HK-2 (cell line): ENCODE measurements around the gene SLC8A2.
"Not testable (repeated sequence)": the region's sequence is repeated elsewhere in the genome, so short reads cannot be mapped to it uniquely, and the experiment has no call there.

ENCODE experiments used
- DNase-seq: peaks from one replicate; pipeline ENCODE4 v3.0.0-alpha.2; 2018; ENCODE audit not compliant: unreplicated experiment

Gene SLC8A2

GRCh38 chr19:47489072-47489914, 17.6 kb upstream of the SLC8A2 start:
- no peak for DNase-seq

- no peak for DNase-seq
Observed at GRCh38 chr19:47487551-47488515, 16.1 kb upstream of the SLC8A2 start.

DNA sequence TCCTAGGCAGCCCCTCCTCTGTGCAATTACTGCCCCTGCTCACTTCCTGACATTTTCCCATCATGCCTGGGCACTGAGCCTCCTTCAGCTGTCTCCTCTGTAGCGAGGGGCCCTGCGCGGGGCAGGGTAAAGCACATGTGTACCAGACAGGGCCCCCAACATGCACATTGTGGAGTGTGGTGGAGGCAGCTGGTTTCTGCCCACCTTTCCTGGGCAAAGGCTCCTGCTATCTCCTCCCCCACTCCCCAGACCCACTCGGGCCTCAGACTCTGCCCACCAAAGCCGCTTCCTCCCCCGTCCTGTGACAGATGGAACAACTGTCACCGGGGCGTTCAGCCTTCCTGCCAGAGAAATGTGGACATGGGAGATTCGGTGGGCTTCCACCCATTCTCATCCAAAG, 15.2 kb upstream of the SLC8A2 start:
- no peak for DNase-seq

DNA sequence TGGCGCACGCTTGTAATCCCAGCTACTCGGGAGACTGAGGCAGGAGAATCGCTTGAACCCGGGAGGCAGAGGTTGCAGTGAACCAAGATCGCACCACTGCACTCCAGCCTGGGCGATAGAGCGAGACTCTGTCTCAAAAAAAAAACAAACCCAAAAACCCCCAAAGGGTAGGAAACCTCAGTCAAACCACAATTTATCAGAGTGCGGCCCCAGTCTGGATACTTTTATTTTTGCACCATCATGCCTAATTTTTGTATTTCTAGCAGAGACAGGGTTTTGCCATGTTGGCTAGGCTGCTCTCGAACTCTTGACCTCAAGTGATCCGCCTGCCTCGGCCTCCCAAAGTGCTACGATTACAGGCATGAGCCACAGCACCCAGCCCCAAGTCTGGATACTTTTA, 14.5 kb upstream of the SLC8A2 start:
- DNase-seq = not testable (repeated sequence)

DNA sequence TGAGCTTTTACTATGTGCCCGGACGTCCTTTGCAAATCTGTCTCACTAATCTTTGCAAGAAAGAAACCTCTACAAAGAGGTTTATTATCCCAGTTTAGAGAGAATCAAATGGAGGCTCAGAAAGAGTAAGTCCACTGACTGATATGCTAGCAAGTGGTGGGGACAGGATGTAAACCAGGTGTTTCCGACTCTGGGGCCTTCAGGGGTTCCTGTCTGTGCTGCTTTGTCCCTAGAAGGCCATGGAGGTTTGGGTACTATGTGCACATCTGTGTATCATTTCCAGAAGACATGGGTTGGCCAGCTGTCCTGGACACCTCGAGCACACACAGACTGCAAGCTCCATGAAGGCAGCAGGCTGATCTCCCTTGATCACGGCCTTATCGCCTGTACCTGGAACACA, 13.5 kb upstream of the SLC8A2 start:
- no peak for DNase-seq

DNA sequence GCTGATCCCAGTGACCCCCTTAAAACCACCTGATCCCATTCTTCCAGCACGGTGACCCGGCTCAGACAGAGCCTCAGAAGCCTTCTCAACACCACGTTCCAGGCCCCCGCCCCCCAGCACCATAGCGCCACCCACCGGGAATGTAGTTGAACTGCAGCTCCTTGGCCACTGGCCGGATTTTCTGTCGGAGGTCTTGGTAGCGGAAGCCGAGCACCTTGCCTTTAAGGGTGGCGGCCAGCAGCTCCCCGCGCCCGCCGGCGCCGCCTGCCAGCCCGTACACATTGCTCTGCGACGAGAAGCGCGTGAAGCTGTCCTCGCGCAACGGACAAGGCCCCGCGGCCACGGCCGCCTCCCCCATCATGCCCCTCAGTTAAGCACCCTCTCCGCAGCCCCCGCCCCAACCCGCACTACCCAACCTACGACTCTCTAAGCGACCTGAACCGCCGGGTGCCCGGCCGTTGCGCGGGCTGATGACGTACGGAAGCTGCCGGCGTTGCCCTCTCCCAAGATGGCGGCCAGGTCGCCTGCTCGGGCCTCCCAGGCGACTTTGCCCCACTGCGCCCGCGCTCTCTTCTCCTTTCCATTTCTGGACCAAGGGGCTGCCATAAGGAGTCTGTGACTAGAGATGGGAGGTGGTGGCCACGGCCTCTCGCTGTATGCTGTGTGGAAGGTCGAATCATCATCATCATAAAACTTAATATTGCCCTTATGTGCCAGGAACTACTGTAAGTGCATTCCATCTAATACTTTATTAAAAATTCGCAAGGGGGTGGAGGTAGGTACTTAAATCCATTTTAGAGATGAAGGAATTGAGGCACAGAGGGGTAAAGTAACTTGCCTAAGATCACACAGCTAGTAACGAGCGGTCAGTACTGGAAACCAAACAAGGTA, 12.4 kb upstream of the SLC8A2 start, which contains the start of gene KPTN:
TSS of gene KPTN (minus strand) at position 420 of the 891 bp plus-strand sequence. CDS start at position 361, 59 bp downstream.
- peak; percentile 94 for DNase-seq

DNA sequence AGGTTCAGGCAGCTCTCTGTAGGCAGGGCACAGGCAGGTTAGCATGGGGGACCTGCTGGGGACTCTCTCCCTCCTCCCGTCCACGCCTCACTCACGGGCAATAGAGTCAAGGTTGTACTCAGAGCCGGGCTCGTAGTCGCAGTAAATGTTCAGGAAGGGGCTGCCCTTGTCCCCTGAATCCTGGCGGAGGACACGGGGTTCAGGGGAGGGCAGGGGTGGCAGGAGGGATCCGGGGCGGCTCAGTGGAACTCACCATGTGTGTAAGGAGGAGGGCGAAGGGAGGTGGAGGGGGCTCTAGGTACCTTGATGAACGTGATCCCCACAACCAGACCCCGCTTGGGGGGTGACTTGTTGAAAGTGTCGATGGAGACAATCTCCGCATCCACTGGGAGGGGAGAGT, 11.5 kb upstream of the SLC8A2 start:
- no peak for DNase-seq

DNA sequence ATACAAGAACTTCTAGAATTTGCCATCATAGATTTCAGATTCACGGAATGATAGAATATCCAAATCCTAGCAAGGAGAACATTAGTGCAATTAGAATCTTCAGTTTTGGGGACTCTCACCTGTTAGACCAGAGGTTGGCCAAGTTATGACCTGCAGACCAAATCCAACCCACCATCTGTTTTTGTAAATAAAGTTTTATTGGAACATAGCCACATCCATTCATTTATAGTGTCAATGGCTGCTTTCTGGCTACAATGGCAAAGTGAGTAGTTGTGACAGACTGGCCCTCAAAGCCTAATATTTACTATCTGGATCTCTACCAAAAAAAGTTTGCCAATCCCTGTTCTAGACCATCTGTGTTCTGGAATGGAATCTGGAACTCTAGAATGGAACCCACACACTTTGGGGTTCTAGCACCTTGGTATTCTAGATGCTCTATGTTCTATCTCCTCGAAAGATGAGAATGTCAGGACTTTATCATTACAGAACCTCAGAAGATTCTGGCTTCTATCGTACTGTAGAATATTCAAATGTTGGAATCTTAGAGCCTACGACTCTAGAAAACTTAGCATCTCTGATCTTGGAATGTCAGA, 9.9 kb upstream of the SLC8A2 start:
- no peak for DNase-seq

DNA sequence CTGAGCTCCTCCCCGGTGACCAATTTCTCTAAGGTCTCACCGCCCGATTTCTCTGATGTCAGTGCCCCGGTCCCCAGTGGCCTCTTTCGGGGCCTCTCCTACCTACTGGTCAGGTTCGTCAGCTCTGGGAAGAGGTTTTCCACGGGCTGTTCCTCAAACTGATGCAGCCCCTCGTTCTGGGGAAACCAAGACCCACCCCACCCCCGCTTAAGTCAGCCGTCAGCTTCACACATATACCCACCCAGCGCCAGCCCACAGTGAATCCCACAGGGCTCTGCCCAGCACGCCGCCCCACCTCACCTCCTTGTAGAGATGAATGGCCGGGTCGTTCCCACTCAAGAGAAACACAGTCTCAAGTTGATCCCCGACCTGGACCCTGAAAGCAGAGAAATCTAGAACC, 9.0 kb upstream of the SLC8A2 start:
- no peak for DNase-seq

DNA sequence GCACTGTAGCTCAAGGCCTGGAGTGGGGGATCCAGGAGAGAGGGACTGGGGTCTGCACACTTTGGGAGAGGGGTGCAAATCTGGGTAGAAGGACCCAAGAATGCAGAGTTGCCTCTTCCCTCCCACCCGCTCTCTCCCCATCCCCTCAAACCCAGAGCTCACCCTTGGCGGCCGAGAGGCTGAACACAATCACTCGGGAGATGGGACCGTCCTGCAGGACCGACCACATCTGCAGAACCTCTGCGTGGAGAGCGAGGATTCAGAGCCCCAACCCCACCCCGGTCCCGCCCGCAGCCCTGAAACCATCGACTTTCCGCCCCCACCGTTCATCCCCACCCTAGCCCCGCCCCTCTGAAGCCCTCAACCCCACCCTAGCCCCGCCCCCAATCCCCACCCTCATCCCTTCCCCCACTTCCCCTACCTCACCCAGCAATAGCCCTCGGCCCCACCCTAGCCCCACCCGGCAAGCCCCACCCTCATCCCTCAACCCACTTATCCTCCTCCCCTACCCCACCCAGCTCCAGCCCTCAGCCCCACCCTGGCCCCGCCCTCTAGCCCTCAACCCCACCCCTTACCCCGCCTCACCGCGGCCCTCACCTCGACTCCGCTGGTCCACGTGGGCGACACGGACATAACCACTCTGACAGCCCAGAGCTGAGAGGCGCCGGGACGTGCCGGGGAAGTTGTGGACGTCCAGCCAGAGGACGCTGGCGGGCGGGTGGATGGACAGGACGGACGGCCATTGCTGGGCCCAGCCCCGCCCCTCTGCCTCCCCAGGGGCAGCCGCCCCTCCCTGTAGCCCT, 8.2 kb upstream of the SLC8A2 start:
- no peak for DNase-seq

DNA sequence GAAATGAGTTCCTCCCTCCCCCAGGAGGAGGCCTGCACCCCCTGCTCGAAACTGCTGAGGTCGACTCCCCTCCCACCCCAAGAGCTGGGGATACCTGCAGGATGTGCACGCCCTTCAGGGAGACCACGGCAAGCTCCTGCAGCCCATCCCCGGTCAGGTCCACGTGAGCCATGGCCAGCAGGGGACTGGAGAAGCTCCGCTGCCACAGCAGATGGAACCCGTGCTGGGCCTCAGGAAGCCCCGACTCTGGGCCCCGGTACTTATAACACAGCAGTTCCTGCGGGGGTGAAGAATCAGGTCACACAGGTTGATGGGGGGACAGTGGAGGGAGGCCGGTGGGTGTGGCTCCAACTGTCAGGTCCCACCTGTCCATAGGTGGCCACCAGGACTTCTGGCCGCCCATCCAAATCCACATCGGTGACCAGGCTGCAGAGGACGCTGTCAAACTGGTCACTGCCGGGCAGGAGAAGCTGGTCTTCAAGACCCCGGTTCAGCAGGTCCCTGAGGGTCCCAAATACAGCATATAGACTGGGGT, 4.8 kb upstream of the SLC8A2 start:
- DNase-seq = no peak

- DNase-seq = no peak
Observed at GRCh38 chr19:47475465-47475864, 3.8 kb upstream of the SLC8A2 start.

DNA sequence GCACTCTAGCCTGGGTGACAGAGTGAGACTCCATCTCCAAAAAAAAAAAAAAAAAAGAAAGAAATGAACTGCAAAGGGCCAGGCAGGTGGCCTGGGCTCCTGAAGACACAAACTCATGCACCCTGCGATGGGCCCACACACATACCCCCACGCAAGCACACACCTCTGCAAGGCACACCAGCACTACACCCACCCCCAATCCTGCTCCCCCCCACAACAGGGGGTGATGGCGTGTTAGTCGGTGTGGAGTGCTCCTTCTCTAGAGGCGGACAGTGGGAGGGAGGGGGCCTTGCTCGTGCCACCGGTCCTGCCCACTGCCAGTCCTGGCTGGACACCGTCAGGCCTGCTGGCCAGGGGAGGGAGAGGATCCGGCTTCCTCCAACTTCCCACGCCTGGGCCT, 1.6 kb upstream of the SLC8A2 start:
- no peak for DNase-seq

DNA sequence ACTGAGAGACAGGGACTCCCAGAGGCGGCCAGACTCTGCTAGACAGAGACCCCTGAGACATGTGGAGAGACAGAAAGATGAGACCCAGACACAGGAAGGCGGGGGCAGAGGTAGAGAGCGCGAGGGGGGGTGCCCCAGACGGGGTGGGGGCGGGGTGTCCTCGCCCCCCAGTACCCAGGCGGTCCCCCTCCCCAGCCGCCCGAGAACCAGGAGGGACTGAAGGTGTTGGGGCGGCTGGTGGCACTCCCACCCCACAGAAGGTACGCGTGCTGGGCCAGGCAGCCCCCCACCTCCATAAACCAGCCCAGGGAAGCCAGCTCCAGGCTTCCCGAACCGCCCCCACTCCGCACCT, 336 bp downstream of the SLC8A2 start:
- no peak for DNase-seq

- no peak for DNase-seq
Observed at GRCh38 chr19:47470447-47471195, 1.1 kb downstream of the SLC8A2 start.

DNA sequence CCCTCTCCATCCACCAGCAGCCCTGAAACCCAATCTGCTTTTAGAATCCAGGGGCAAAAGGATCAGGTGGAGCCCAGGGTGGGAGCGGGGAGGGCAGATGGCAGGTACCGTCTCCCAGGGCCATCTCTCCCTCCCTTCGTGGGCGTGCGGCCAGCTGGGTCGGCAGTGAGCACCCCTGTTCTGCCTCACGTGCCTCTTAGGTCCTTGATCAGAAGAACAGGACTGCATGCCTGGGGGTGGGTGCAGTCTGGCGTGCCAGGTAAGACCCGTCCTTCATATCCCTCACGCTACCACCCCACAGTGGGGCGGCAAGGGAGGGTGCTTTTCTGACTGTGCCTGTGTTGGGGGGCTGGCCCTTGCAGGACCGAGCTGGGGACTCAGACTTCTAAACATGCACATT, 2.0 kb downstream of the SLC8A2 start:
- DNase-seq = no peak

DNA sequence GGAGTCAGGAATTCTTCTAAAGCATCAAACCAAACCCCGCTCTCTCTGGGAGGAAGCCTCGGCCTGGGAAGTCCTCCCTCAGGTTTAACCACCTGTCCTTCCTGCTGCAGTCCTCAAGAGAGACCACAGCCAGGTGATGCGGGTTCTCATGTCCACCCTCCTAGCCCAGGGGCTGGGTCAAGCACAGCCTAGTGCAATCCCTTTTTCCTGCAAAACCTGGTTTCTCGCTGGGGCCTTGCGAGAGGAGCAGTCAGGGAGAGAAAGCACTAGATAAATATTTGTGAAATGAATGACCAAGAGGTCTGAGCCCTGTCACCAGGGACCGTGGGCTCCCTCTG, 2.4 kb downstream of the SLC8A2 start:
- no peak for DNase-seq

- no peak for DNase-seq
Observed at GRCh38 chr19:47467914-47468313, 3.8 kb downstream of the SLC8A2 start.

DNA sequence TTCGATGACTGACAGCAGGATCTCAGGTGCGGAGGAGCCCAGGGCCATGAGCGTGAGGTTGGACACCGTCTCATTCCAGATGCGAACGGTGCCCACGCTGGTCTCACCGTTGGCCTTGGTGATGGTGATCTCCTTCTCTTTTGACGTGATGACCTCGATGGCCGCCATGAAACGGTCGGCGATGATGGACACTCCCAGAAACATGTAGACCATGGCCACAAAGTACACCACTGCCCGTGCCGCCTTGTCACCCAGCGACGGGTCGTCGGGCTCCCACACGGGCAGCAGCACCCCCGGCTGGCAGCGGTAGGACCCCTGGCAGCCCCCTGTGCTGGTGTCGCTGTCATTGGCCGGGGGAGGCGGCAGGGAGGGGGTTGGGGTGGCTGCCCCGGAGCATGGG, 5.7 kb downstream of the SLC8A2 start:
- DNase-seq = no peak
